ENCODE measurements around the gene TMEM62.

GRCh38 chr15:43186003-43186353, 52.6 kb downstream of the TMEM62 start:
- TF ChIP-seq EZH2 (IDR thresholded peaks at IDR 0.05; ENCODE audit: insufficient read depth, poor library complexity, severe bottlenecking) (no peak), EZH2phosphoT487 (IDR thresholded peaks at IDR 0.05; ENCODE audit: insufficient read depth, low read depth) (no peak)

Data from GM23248 (cell line).